Stomach (tissue), 9 donors: Measurements from ENCODE around the gene CITED1. TPM values are rescaled to one million over a fixed set of nuclear protein-coding genes. Genes with fewer than 3 reads are reported as not detected.

Experiments used
- DNase-seq, 2 donors: peaks; one replicate each; pipeline versions ENCODE4 v3.0.0 to v3.0.0-alpha.2; 2013 to 2019
- H3K27ac ChIP-seq, 5 donors: fragments of 200-600 bp in 4 of 5; sonication (generic) in 4 of 5; one replicate each; pipeline ENCODE4 v1.5.1; 2013 to 2019; ENCODE audit warnings: mild to moderate bottlenecking in 1 of 5, moderate library complexity in 1 of 5
- H3K27me3 ChIP-seq, 3 donors: fragments of 200-600 bp; sonication (generic); one replicate each; pipeline ENCODE4 v1.5.1; 2017 to 2019; ENCODE audit warnings: mixed run types in 1 of 3
- H3K36me3 ChIP-seq, 4 donors: fragments of 200-600 bp; sonication (generic); 1 replicate in 3 of 4; 2 replicates in 1 of 4; pipeline ENCODE4 v1.5.1; 2016 to 2019
- H3K4me1 ChIP-seq, 4 donors: fragments of 200-600 bp; sonication (generic); one replicate each; pipeline ENCODE4 v1.5.1; 2016 to 2019
- H3K4me3 ChIP-seq, 4 donors: fragments of 200-600 bp; sonication (generic) in 3 of 4; one replicate each; pipeline ENCODE4 v1.5.1; 2016 to 2019; ENCODE audit warnings: mild to moderate bottlenecking in 1 of 4
- H3K9me3 ChIP-seq, 4 donors: fragments of 200-600 bp; sonication (generic); one replicate each; pipeline ENCODE4 v1.5.1; 2016 to 2019
- CTCF ChIP-seq, 7 experiments: fragments of 450-650 bp in 4 of 7; fragments of 200-600 bp in 3 of 7; sonication (generic) in 3 of 7; IDR thresholded peaks; one replicate each; pipeline ENCODE4 v1.5.1; 2016 to 2019; ENCODE audit warnings: antibody characterized with exemption in 7 of 7, control low read depth in 2 of 7, mild to moderate bottlenecking in 1 of 7
- EP300 ChIP-seq: sonication (generic); formaldehyde crosslinking; IDR thresholded peaks from one replicate; pipeline ENCODE4 v1.6.1; 2017; ENCODE audit warnings: antibody characterized with exemption
- POLR2A ChIP-seq, 4 donors: fragments of 450-650 bp; IDR thresholded peaks; one replicate each; pipeline ENCODE4 v1.6.1; 2016; ENCODE audit warnings: antibody characterized with exemption in 4 of 4, control low read depth in 2 of 4, mild to moderate bottlenecking in 1 of 4, moderate library complexity in 1 of 4
- POLR2AphosphoS5 ChIP-seq, 3 donors: sonication (generic); formaldehyde crosslinking; IDR thresholded peaks; one replicate each; pipeline ENCODE4 v1.6.1; 2016; ENCODE audit warnings: antibody characterized with exemption in 3 of 3
- WGBS, 5 donors: extraction: QIAGEN DNeasy Blood & Tissue Kit in 3 of 5; methylation state at CpG; one replicate each; pipeline versions ENCODE4 v1.1.5 to v1.1.7; 2013 to 2018; 5-methylcytosine and 5-hydroxymethylcytosine counted together
- intact Hi-C: fragments of 100-400 bp; cut with DNase I; formaldehyde crosslinking; loops from one replicate; pipeline ENCODE4 v1.15.1; 2023; ENCODE audit warnings: low total_unique reads
- polyA plus RNA-seq, 3 donors: library from polyadenylated mRNA; stranded (reverse); fragments of 200-250 nt; gene quantifications; one replicate each; pipeline ENCODE4 v1.2.3, GENCODE V29; 2013
- total RNA-seq, 5 donors: library from RNA; depleted of rRNA; stranded (reverse); fragments of >200 nt; gene quantifications; one replicate each; pipeline versions ENCODE4 v1.1.0 to v1.2.3, GENCODE V29; 2014 to 2016
- donor health status: healthy with polysubstance abuse.
- donor health status: Bipolar disorder and iron deficiency.
- donor health status: healthy.

Gene CITED1
- total and polyA plus RNA-seq, 8 donors, result 0.60 to 1.7 TPM; not detected in 6

GRCh38 chrX:72306851-72307645 is 1.3 kb upstream of the CITED1 start:
- intact Hi-C loops, result no loop called here
- H3K4me3 ChIP-seq, result peak overlapping the region; percentile 48 to 66 (median 54)
- H3K27me3 ChIP-seq, result peaks cover 15 to 86% (median 75%) of the 10 kb centered on the region in 3 donors
- H3K36me3 ChIP-seq, result no peaks in the 10 kb centered on the region
- no peak for TF ChIP-seq EP300
- TF ChIP-seq CTCF (IDR thresholded peaks at IDR 0.05), result no peak
- TF ChIP-seq POLR2A (IDR thresholded peaks at IDR 0.05), result no peak
- TF ChIP-seq POLR2AphosphoS5 (IDR thresholded peaks at IDR 0.05), result no peak
- peak; percentile 63 to 84 for DNase-seq
- peaks cover 9 to 51% (median 43%) of the 10 kb centered on the region in 4 donors for H3K4me1 ChIP-seq
- H3K27ac ChIP-seq, result peak overlapping the region in 1 of 5 donors; percentile 52
- WGBS, 5 donors, result 1 to 22% (median 4%) methylated on average over 11 to 56 of the region's 56 CpGs
- no peaks in the 10 kb centered on the region for H3K9me3 ChIP-seq

GRCh38 chrX:72306085-72306801 is 529 bp upstream of the CITED1 start:
- TF ChIP-seq POLR2A (IDR thresholded peaks at IDR 0.05), result no peak
- no peak for TF ChIP-seq CTCF (IDR thresholded peaks at IDR 0.05)
- TF ChIP-seq POLR2AphosphoS5 (IDR thresholded peaks at IDR 0.05), result no peak
- TF ChIP-seq EP300, result no peak
- WGBS, 5 donors, result 0 to 7% (median 3%) methylated on average over 1 to 77 of the region's 92 CpGs
- H3K4me3 ChIP-seq, result peak overlapping the region; percentile 48 to 66 (median 54)
- intact Hi-C loops, result no loop called here
- no peaks in the 10 kb centered on the region for H3K36me3 ChIP-seq
- DNase-seq, result peak in 1 of 2 donors; percentile 22
- no peaks in the 10 kb centered on the region for H3K9me3 ChIP-seq
- H3K4me1 ChIP-seq, result peaks cover 9 to 51% (median 43%) of the 10 kb centered on the region in 4 donors
- peak overlapping the region in 1 of 5 donors; percentile 52 for H3K27ac ChIP-seq
- H3K27me3 ChIP-seq, result peaks cover 15 to 84% (median 80%) of the 10 kb centered on the region in 3 donors

GRCh38 chrX:72304877-72305276 is 837 bp downstream of the CITED1 start:
- peak in 1 of 2 donors; percentile 23 for DNase-seq

More at GRCh38 chrX:72304877-72305276, 837 bp downstream of the CITED1 start:
- no peaks in the 10 kb centered on the region for H3K9me3 ChIP-seq
- H3K27ac ChIP-seq, result no peak overlapping the region
- intact Hi-C loops, result no loop called here
- TF ChIP-seq POLR2A (IDR thresholded peaks at IDR 0.05) (no peak), POLR2AphosphoS5 (IDR thresholded peaks at IDR 0.05) (no peak), CTCF (IDR thresholded peaks at IDR 0.05) (no peak), EP300 (no peak)
- H3K4me1 ChIP-seq, result peaks cover 9 to 51% (median 43%) of the 10 kb centered on the region in 4 donors
- peak overlapping the region; percentile 48 to 66 (median 54) for H3K4me3 ChIP-seq
- 1 to 11% (median 4%) methylated on average over 20 to 26 of the region's 26 CpGs for WGBS, 5 donors
- H3K36me3 ChIP-seq, result no peaks in the 10 kb centered on the region
- peaks cover 15 to 91% (median 79%) of the 10 kb centered on the region in 3 donors for H3K27me3 ChIP-seq
